Measurements from ENCODE around the gene FBXL13.
"Not testable (repeated sequence)": the region's sequence is repeated elsewhere in the genome, so short reads cannot be mapped to it uniquely, and the experiment has no call there.

The FBXL13 gene

GRCh38 chr7:102988631-102989560 lies 85.7 kb downstream of the FBXL13 start:
- no peak for TF ChIP-seq ZNF274 (IDR thresholded peaks at IDR 0.05; ENCODE audit: low read depth, low read length)
- no peak overlapping the region for H3K4me3 ChIP-seq (ENCODE audit: low read length)

GRCh38 chr7:102988088-102988487 lies 86.5 kb downstream of the FBXL13 start:
- no peak overlapping the region for H3K4me3 ChIP-seq (ENCODE audit: low read length)

GRCh38 chr7:102985176-102985783 lies 89.3 kb downstream of the FBXL13 start:
- no peak overlapping the region for H3K4me3 ChIP-seq (ENCODE audit: low read length)
- TF ChIP-seq ZNF274 (IDR thresholded peaks at IDR 0.05; ENCODE audit: low read depth, low read length) = no peak

More at GRCh38 chr7:102988088-102988487, 86.5 kb downstream of the FBXL13 start:
- no peak for TF ChIP-seq ZNF274 (IDR thresholded peaks at IDR 0.05; ENCODE audit: low read depth, low read length)

GRCh38 chr7:102983602-102984001 lies 91.0 kb downstream of the FBXL13 start:
- TF ChIP-seq ZNF274 (IDR thresholded peaks at IDR 0.05; ENCODE audit: low read depth, low read length) = no peak
- no peak overlapping the region for H3K4me3 ChIP-seq (ENCODE audit: low read length)

- TF ChIP-seq ZNF274 (IDR thresholded peaks at IDR 0.05; ENCODE audit: low read depth, low read length) = no peak
- H3K4me3 ChIP-seq (ENCODE audit: low read length) = no peak overlapping the region
These were observed 92.4 kb downstream of the FBXL13 start for GRCh38 chr7:102982235-102982634.

GRCh38 chr7:102981451-102981850 lies 93.1 kb downstream of the FBXL13 start:
- no peak for TF ChIP-seq ZNF274 (IDR thresholded peaks at IDR 0.05; ENCODE audit: low read depth, low read length)
- no peak overlapping the region for H3K4me3 ChIP-seq (ENCODE audit: low read length)

- TF ChIP-seq ZNF274 (IDR thresholded peaks at IDR 0.05; ENCODE audit: low read depth, low read length) = no peak
- H3K4me3 ChIP-seq (ENCODE audit: low read length) = no peak overlapping the region
These were observed 94.9 kb downstream of the FBXL13 start for GRCh38 chr7:102979670-102980069.

- H3K4me3 ChIP-seq (ENCODE audit: low read length) = no peak overlapping the region
- no peak for TF ChIP-seq ZNF274 (IDR thresholded peaks at IDR 0.05; ENCODE audit: low read depth, low read length)
These were observed 96.3 kb downstream of the FBXL13 start for GRCh38 chr7:102978284-102978683.

GRCh38 chr7:102977586-102977985 lies 97.0 kb downstream of the FBXL13 start:
- not testable (repeated sequence) for H3K4me3 ChIP-seq (ENCODE audit: low read length)

- no peak for TF ChIP-seq ZNF274 (IDR thresholded peaks at IDR 0.05; ENCODE audit: low read depth, low read length)
- no peak overlapping the region for H3K4me3 ChIP-seq (ENCODE audit: low read length)
These were observed 98.1 kb downstream of the FBXL13 start for GRCh38 chr7:102976493-102976892.

GRCh38 chr7:102975854-102976253 lies 98.7 kb downstream of the FBXL13 start:
- H3K4me3 ChIP-seq (ENCODE audit: low read length) = no peak overlapping the region
- TF ChIP-seq ZNF274 (IDR thresholded peaks at IDR 0.05; ENCODE audit: low read depth, low read length) = no peak

GRCh38 chr7:102974366-102975236 lies 100.0 kb downstream of the FBXL13 start:
- no peak for TF ChIP-seq ZNF274 (IDR thresholded peaks at IDR 0.05; ENCODE audit: low read depth, low read length)
- no peak overlapping the region for H3K4me3 ChIP-seq (ENCODE audit: low read length)

GRCh38 chr7:102973096-102973802 lies 101.3 kb downstream of the FBXL13 start:
- no peak for TF ChIP-seq ZNF274 (IDR thresholded peaks at IDR 0.05; ENCODE audit: low read depth, low read length)
- no peak overlapping the region for H3K4me3 ChIP-seq (ENCODE audit: low read length)

GRCh38 chr7:102967798-102968197 lies 106.8 kb downstream of the FBXL13 start:
- no peak overlapping the region for H3K4me3 ChIP-seq (ENCODE audit: low read length)
- no peak for TF ChIP-seq ZNF274 (IDR thresholded peaks at IDR 0.05; ENCODE audit: low read depth, low read length)

All from GM08714 (cell line).